K562 (cell line): Measurements from ENCODE around the gene TEX9. TPM values are rescaled to one million over a fixed set of nuclear protein-coding genes. Genes with fewer than 3 reads are reported as not detected.

Source experiments
- BRCA1 ChIP-seq, 2 experiments: fragments of 450-650 bp in 1 of 2; sonication (generic) in 1 of 2; formaldehyde crosslinking in 1 of 2; IDR thresholded peaks; 2 replicates each; pipeline versions ENCODE4 v1.5.0 to v1.6.1; 2017 to 2020; ENCODE audit warnings: mild to moderate bottlenecking in 1 of 2, missing genetic modification reagents in 1 of 2
- CBFA2T3 ChIP-seq: fragments of 450-650 bp; IDR thresholded peaks from 2 replicates; pipeline ENCODE4 v1.6.1; 2017
- CHD1 ChIP-seq: fragments of 200-600 bp; sonication (generic); IDR thresholded peaks from one replicate; pipeline ENCODE4 v1.6.1; 2012; ENCODE audit warnings: mild to moderate bottlenecking, moderate library complexity, low read length, inconsistent platforms
- FOXP4 ChIP-seq: sonication (generic); formaldehyde crosslinking; IDR thresholded peaks from 2 replicates; pipeline ENCODE4 v1.8.0; 2022; ENCODE audit warnings: mild to moderate bottlenecking, missing genetic modification reagents, borderline replicate concordance
- GTF3C2 ChIP-seq: IDR thresholded peaks from 3 replicates; pipeline ENCODE4 v1.6.1; 2011; ENCODE audit warnings: borderline replicate concordance, mild to moderate bottlenecking, moderate library complexity; ENCODE audit not compliant: insufficient read length; ENCODE audit errors: extremely low read depth
- HDAC8 ChIP-seq: fragments of 450-650 bp; IDR thresholded peaks from 2 replicates; pipeline ENCODE4 v1.6.1; 2016; ENCODE audit warnings: mild to moderate bottlenecking, missing genetic modification characterization, moderate library complexity, missing compliant biosample characterization
- ID3 ChIP-seq, 2 experiments: fragments of 250-450 bp in 1 of 2; fragments of 450-650 bp in 1 of 2; sonication (Bioruptor Pico) in 1 of 2; IDR thresholded peaks; 2 replicates each; pipeline versions ENCODE4 v1.6.1 to v1.8.0; 2016 to 2021; ENCODE audit warnings: mild to moderate bottlenecking in 2 of 2, moderate library complexity in 2 of 2, missing compliant biosample characterization in 1 of 2, missing genetic modification characterization in 1 of 2
- L3MBTL2 ChIP-seq: fragments of 450-650 bp; IDR thresholded peaks from 2 replicates; pipeline ENCODE4 v1.6.1; 2016; ENCODE audit warnings: mild to moderate bottlenecking, moderate library complexity
- MTA2 ChIP-seq: fragments of 450-650 bp; IDR thresholded peaks from 2 replicates; pipeline ENCODE4 v1.6.1; 2016; ENCODE audit warnings: low read depth
- NONO ChIP-seq, 2 experiments: fragments of 200-400 bp in 1 of 2; fragments of 450-650 bp in 1 of 2; formaldehyde crosslinking in 1 of 2; IDR thresholded peaks; 2 replicates each; pipeline ENCODE4 v1.6.1; 2017; ENCODE audit warnings: low read depth in 2 of 2, mild to moderate bottlenecking in 2 of 2, moderate library complexity in 2 of 2, low read length in 1 of 2
- RBM34 ChIP-seq: fragments of 200-400 bp; formaldehyde crosslinking; IDR thresholded peaks from 2 replicates; pipeline ENCODE4 v1.6.1; 2018; ENCODE audit warnings: low read length, borderline replicate concordance; ENCODE audit not compliant: insufficient read depth
- SREBF2 ChIP-seq: sonication (generic); formaldehyde crosslinking; IDR thresholded peaks from 2 replicates; pipeline ENCODE4 v1.4.0; 2020; ENCODE audit warnings: mild to moderate bottlenecking, missing genetic modification reagents
- SRSF9 ChIP-seq: fragments of 200-400 bp; formaldehyde crosslinking; IDR thresholded peaks from 2 replicates; pipeline ENCODE4 v1.6.1; 2017; ENCODE audit warnings: low read depth, low read length, borderline replicate concordance
- TFAP4 ChIP-seq: sonication (generic); formaldehyde crosslinking; IDR thresholded peaks from 2 replicates; pipeline ENCODE4 v1.8.0; 2022; ENCODE audit warnings: missing genetic modification reagents, mild to moderate bottlenecking, moderate library complexity, borderline replicate concordance
- ZNF146 ChIP-seq: IDR thresholded peaks from one replicate; pipeline ENCODE4 v1.6.1; 2018; ENCODE audit warnings: missing compliant biosample characterization; ENCODE audit not compliant: unreplicated experiment
- ZNF263 ChIP-seq: sonication (generic); formaldehyde crosslinking; IDR thresholded peaks from 2 replicates; pipeline ENCODE4 v1.8.0; 2022; ENCODE audit warnings: mild to moderate bottlenecking, missing genetic modification reagents, borderline replicate concordance
- ZNF395 ChIP-seq: fragments of 200-800 bp; sonication (Bioruptor generic); IDR thresholded peaks from 2 replicates; pipeline ENCODE4 v1.6.1; 2017; ENCODE audit warnings: missing genetic modification characterization, missing compliant biosample characterization
- ZNF561 ChIP-seq: fragments of 450-650 bp; formaldehyde crosslinking; conservative IDR thresholded peaks from 2 replicates; pipeline ENCODE4 v1.4.0; 2020; ENCODE audit warnings: mild to moderate bottlenecking, moderate library complexity
- ZNF79 ChIP-seq: fragments of 250-450 bp; sonication (Bioruptor Pico); IDR thresholded peaks from 2 replicates; pipeline ENCODE4 v1.4.0; 2020; ENCODE audit warnings: low read depth, mild to moderate bottlenecking, moderate library complexity
- polyA plus RNA-seq, 8 experiments: library from polyadenylated mRNA; depleted of rRNA in 4 of 8; stranded (reverse) in 5 of 8; unstranded in 3 of 8; fragments of >200 nt; fragmentation: Nextera tagmentation in 2 of 8; fragmentation: Illumina TruSeq in 1 of 8; extraction: Ambion mirVana in 2 of 8; extraction: Trizol in 1 of 8; gene quantifications; 2 replicates each; pipeline versions ENCODE4 v1.2.1 to v1.2.3, GENCODE V29; 2011 to 2014; ENCODE audit warnings: inconsistent platforms in 1 of 8, missing spikeins in 1 of 8
- total RNA-seq, 7 experiments: library from RNA; depleted of rRNA in 6 of 7; stranded (reverse); fragments of >200 nt in 6 of 7; fragmentation: Illumina TruSeq in 2 of 7; extraction: Trizol in 2 of 7; gene quantifications; 2 replicates each; pipeline versions ENCODE4 v1.2.1 to v1.2.3, GENCODE V29; 2011 to 2021; ENCODE audit warnings: low replicate concordance in 1 of 7

The TEX9 gene
- total and polyA plus RNA-seq, 9 of the 15 experiments (the other 6 are each of a cell fraction or from before 2014, with no cell fraction given): 0.93 to 3.6 (median 2.4) TPM

- TF ChIP-seq FOXP4 (CRISPR knock-in tag) (no peak), MTA2 (no peak), TFAP4 (peak; percentile 79), L3MBTL2 (peak; percentile 98), CBFA2T3 (no peak), SRSF9 (no peak), ZNF263 (CRISPR knock-in tag) (no peak; the same call in 1 of the 2 replicates), ZNF79 (CRISPR knock-in tag) (no peak), ID3 (CRISPR knock-in tag; IDR thresholded peaks at IDR 0.05) (no peak), ID3 (tag; IDR thresholded peaks at IDR 0.05) (peak; percentile 66; the same call in 1 of the 2 replicates), SREBF2 (no peak), BRCA1 (IDR thresholded peaks at IDR 0.05) (no peak), BRCA1 (CRISPR knock-in tag; IDR thresholded peaks at IDR 0.05) (no peak), ZNF561 (CRISPR knock-in tag) (no peak), ZNF395 (CRISPR knock-in tag) (no peak), HDAC8 (tag) (no peak), NONO (IDR thresholded peaks at IDR 0.05; ENCODE audit: low read depth in 2 of 2, low read length in 1 of 2) (no peak), ZNF146 (CRISPR knock-in tag) (no peak), GTF3C2 (no peak), CHD1 (no peak), RBM34 (no peak)
These were observed 99.8 kb downstream of the TEX9 start, which contains the start of gene MNS1 (continued) for GRCh38 chr15:56464893-56465520.
